H1 (cell line): Measurements from ENCODE around the gene SIM2. TPM values are rescaled to one million over a fixed set of nuclear protein-coding genes. Genes with fewer than 3 reads are reported as not detected.

Source experiments
- EP300 ChIP-seq, 2 experiments: IDR thresholded peaks; 1 replicate in 1 of 2; 2 replicates in 1 of 2; pipeline ENCODE4 v1.6.1; 2011 to 2012; ENCODE audit warnings: low read depth in 2 of 2, low read length in 2 of 2, mild to moderate bottlenecking in 2 of 2, borderline replicate concordance in 1 of 2, inconsistent platforms in 1 of 2, moderate library complexity in 1 of 2
- KDM1A ChIP-seq: fragments of 200-600, 300-600 bp; sonication (generic); IDR thresholded peaks from 2 replicates; pipeline ENCODE4 v1.7.1; 2016; ENCODE audit warnings: mild to moderate bottlenecking, low read length, borderline replicate concordance
- polyA plus RNA-seq, 7 experiments: library from polyadenylated mRNA; depleted of rRNA in 3 of 7; stranded (reverse) in 5 of 7; unstranded in 2 of 7; fragments of >200 nt in 5 of 7; fragments of 200-250 nt in 2 of 7; gene quantifications; 1 replicate in 5 of 7; 2 replicates in 1 of 7; 4 replicates in 1 of 7; pipeline versions ENCODE4 v1.2.1 to v1.2.3, GENCODE V29; 2011 to 2013; ENCODE audit warnings: missing spikeins in 2 of 7, mixed read lengths in 2 of 7
- total RNA-seq: library from RNA; stranded (reverse); fragmentation: NEBNext Ultra II Directional; extraction: Animal tissue kit (Norgen Biotek cat#: 25700); gene quantifications from 2 replicates; pipeline ENCODE4 v1.2.1, GENCODE V29; 2021
- TF ChIP-seq, protein P1 (sequence below), 3 experiments: IDR thresholded peaks; 1 replicate in 2 of 3; 2 replicates in 1 of 3; pipeline versions ENCODE4 v1.5.1 to v1.6.1; 2011; ENCODE audit warnings: low read length in 3 of 3, mild to moderate bottlenecking in 3 of 3, inconsistent platforms in 2 of 3, low read depth in 1 of 3, moderate library complexity in 1 of 3; ENCODE audit not compliant: insufficient read depth in 1 of 3; ENCODE audit errors: control extremely low read depth in 1 of 3
- TF ChIP-seq, protein P2 (sequence below): IDR thresholded peaks from 2 replicates; pipeline ENCODE4 v1.6.1; 2012; ENCODE audit warnings: inconsistent platforms

SIM2 gene
- total and polyA plus RNA-seq, 2 of the 8 experiments (the other 6 are each of a cell fraction or from before 2014, with no cell fraction given) = 0.05 to 0.26 TPM

DNA sequence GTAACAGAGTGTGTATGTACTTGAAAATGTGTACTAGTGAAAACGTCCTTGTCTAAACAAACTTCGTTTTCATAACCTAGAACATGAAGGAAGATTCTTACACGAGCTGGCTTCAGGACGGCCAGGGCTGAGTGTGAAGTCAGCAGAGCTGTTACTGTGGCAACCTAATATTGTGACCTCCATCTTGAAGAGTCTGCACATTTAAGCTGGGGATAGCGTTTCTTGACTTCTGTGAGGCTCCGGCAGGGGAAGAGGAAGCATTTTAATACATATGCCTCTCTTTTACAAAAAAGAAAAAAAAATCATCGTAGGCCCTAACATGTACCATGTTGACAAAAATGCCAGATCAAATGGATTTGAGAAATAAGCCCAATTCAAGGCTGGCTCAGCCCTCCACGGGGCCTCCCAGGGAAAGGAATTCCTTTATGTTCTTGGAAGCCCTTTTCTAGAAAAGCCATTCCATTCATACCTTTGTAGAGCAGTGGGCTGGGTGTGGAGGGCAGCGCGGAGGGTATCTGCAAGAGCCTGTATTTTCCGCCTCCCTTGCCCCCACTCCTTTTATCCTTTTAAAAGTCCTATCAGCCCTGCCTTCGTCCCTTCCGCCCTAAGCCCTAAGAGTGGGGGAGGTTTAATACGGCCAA, 51.1 kb downstream of the SIM2 start (continued):
- TF ChIP-seq, protein P1, sequence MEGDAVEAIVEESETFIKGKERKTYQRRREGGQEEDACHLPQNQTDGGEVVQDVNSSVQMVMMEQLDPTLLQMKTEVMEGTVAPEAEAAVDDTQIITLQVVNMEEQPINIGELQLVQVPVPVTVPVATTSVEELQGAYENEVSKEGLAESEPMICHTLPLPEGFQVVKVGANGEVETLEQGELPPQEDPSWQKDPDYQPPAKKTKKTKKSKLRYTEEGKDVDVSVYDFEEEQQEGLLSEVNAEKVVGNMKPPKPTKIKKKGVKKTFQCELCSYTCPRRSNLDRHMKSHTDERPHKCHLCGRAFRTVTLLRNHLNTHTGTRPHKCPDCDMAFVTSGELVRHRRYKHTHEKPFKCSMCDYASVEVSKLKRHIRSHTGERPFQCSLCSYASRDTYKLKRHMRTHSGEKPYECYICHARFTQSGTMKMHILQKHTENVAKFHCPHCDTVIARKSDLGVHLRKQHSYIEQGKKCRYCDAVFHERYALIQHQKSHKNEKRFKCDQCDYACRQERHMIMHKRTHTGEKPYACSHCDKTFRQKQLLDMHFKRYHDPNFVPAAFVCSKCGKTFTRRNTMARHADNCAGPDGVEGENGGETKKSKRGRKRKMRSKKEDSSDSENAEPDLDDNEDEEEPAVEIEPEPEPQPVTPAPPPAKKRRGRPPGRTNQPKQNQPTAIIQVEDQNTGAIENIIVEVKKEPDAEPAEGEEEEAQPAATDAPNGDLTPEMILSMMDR (IDR thresholded peaks at IDR 0.05; ENCODE audit: control extremely low read depth in 1 of 3, insufficient read depth in 1 of 3, low read depth in 1 of 3, low read length in 3 of 3) = no peak
- TF ChIP-seq, protein P2, sequence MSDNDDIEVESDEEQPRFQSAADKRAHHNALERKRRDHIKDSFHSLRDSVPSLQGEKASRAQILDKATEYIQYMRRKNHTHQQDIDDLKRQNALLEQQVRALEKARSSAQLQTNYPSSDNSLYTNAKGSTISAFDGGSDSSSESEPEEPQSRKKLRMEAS = peak; percentile 64
- TF ChIP-seq KDM1A = no peak
- peak in 1 of 2 experiments; percentile 76; a peak in 1 of 3 replicates for TF ChIP-seq EP300 (IDR thresholded peaks at IDR 0.05; ENCODE audit: borderline replicate concordance in 1 of 2, low read depth in 2 of 2, low read length in 2 of 2)
